ENCODE results near the gene SLIT3.

Gene SLIT3

DNA sequence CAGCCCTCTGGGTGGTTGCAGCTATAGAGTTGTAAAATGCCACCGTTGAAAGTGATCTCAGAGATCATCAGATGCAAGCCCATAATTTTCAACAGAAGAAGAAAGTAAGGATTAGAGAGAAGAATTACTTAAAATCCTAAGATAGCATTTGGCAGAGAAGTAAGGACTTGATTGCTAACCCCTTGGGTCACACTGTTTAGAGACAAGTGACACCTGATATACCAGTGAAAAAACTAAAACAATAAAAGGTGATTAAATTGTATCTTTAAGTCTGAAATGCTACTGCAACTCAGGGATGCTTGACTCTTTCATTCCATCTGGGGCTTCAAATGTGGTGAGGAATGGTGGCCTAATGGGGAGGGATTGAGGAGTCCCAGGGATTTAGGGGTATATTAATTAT, 440.9 kb downstream of the SLIT3 start:
- no peak for DNase-seq (ENCODE audit: low spot score)

GRCh38 chr5:168859471-168859870, 441.5 kb downstream of the SLIT3 start:
- no peak for DNase-seq (ENCODE audit: low spot score)

GRCh38 chr5:168858994-168859393, 441.9 kb downstream of the SLIT3 start:
- no peak for DNase-seq (ENCODE audit: low spot score)

- no peak for DNase-seq (ENCODE audit: low spot score)
Measured at GRCh38 chr5:168858371-168858770, 442.6 kb downstream of the SLIT3 start.

GRCh38 chr5:168853972-168854371, 447.0 kb downstream of the SLIT3 start:
- DNase-seq (ENCODE audit: low spot score), result no peak

DNA sequence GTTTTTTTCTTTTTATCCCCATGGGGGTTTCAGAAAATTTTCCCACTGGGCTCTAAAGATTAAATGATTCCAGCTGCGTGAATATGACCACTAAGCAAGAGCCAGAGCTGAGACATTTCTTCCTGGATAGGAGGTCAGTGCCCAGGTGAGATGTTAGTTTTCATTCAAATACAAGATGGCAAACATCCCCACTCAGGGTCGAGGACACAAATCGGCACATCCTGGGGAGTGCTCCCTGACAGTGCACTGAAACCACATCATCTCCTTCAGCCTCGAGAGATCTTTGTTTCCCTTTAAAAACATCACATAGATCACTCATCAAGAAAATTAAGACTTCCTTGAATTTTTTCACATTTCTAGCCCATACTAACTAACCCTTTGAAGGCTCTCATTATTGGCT, 448.6 kb downstream of the SLIT3 start:
- no peak for DNase-seq (ENCODE audit: low spot score)

DNA sequence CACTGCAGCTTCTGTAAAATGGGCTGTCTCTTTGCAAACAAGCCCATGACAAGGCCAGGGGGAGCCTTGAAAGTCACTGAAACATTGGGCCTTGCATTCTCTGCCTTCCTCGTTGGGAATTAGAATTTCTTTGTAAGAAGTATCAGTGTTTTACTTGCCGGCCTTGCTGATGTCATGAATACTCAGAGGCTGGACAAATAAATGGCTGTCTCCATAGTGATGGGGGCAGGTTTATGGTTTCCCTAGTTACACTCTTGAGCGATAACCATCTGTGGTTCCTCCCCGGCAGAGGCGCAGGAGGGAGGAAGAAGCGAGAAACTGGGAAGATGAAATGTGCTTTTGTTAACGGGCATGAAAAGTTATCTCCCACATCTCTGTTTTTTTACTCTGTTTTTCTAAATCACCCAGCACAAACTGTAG, 449.0 kb downstream of the SLIT3 start:
- DNase-seq (ENCODE audit: low spot score), result no peak

DNA sequence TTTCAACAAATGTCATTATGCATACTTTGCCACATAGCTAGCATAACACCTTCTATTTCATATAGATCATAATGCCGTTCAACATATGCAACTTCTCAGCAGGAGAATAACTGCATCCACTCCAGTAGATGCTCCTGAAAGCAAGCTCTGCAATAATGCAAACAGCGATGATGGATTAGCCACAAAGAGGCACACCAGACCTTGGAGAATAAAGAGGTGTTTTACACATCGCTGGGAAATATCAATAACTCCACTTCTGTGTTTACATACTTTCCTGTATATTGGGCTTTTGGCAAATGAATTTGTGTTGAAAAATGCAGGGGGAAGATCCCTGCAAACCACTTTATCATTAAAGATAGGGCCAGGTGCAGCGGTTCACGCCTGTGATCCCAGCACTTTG, 450.3 kb downstream of the SLIT3 start:
- DNase-seq (ENCODE audit: low spot score), result no peak

GRCh38 chr5:168848569-168848968, 452.4 kb downstream of the SLIT3 start:
- no peak for DNase-seq (ENCODE audit: low spot score)

DNA sequence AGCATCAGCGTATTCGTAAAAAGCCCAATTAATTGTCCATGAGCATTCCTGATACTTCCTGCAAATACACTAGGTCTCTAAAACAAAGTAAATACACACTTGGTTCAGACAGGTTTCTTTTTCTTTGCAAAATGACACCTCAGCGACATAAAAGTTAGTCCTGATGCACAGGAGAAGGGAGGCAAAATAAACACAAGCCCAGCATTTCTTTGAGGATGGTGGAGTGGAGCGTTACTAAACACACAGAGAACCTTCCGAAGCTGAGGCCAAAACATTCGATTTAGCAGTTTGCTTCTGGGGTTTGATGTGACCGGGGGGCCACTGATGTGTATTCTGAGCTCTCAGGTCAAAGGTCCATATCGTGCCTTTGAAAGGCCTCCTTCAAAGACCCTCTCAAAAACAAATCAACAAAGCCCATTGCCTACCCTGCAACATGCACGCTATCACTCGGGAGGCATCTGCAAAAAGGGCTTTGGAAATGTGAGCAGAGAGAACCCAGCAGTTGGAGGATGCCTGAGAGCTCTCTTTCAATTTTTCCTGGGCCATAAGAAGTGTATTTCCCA, 453.3 kb downstream of the SLIT3 start:
- no peak for DNase-seq (ENCODE audit: low spot score)

DNA sequence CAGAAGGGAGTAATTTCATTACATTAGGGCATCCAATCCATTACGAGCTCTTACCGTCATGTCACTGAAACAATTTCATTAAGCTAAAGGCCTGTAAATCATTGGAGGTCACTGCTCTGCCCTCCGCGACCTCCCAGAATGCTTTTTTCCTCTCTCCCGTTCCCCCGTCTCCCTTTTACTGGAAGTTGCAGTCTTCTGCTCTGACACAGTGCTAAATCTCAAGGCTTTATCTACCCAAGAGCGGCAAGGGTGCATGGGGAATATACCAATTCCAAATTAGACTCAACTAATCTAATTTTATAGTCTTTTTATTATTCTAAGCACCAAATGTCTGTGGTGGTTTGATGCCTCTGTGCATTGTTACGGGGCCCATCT, 456.0 kb downstream of the SLIT3 start:
- DNase-seq (ENCODE audit: low spot score), result no peak

- DNase-seq (ENCODE audit: low spot score), result no peak
Measured at GRCh38 chr5:168844016-168844921, 456.7 kb downstream of the SLIT3 start.

- no peak for DNase-seq (ENCODE audit: low spot score)
Measured at GRCh38 chr5:168843277-168844015, 457.5 kb downstream of the SLIT3 start.

GRCh38 chr5:168842571-168843205, 458.3 kb downstream of the SLIT3 start:
- DNase-seq (ENCODE audit: low spot score), result no peak

- no peak for DNase-seq (ENCODE audit: low spot score)
Measured at GRCh38 chr5:168837852-168838251, 463.1 kb downstream of the SLIT3 start.

DNA sequence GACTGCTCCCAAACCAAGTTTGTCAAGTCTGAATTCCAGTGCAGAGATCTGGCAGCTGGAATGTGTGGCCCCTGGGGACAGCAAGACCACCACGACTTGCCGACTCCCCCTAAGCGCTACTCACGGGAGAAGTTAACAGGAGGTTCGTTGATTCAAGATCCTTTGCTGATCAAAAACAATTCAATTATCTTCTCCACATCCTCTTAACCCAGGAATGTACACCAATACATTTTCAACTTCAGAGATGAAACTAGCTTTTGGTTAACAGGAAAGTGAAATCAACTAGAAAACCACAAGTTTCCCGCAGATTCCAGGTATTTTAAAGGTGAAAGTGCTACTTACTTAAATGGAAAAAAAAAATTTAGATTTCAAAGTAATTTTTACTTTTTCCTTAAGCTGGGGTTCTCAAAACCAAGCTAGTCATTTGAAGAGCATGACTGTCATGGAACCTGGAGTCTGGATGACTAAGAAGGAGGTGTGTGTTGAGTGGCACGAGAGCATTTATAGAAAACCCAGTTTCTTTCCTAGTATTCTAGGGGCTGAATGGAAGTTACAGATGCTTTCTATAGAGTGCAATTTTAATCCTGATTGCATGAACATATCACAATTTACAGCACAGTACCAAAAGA, 464.2 kb downstream of the SLIT3 start:
- DNase-seq (ENCODE audit: low spot score), result no peak

DNA sequence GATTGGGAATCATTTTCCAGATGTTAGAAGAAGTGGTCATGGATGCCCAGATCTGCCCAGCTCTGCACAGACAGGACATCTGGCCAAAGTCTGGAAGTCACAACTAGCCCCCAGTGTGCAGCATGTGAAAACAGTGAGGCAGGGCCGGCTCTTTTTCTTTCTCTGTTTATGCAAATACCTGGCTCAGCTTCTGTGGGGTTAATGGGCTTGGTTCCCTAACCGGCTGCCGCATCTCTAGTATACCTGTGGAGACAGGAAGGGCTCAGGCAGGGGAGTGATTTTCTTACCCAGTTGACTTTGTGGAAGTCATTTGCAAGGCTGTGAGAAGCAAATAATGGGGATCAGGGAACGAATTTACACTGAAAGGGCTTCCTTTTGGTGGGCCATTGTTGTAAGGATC, 467.0 kb downstream of the SLIT3 start:
- no peak for DNase-seq (ENCODE audit: low spot score)

DNA sequence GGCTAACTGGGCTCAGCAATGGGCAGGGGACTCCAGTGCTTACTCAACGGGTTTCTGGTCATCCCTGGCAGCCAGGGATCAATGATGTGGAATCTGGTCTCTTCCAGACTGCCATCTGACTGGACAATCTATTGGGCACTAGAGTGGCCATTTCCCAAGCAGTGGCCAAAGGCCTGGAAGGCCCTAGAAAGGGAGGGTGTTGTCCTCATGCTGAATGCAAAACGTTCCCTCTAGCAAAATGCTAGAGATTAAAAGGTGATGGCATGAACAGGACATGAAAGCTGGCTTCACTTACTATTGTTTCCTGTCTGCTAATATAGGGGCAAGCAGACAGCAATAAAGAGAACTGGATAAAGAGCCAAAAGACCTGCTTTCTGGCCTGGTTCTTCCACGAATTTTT, 467.6 kb downstream of the SLIT3 start:
- no peak for DNase-seq (ENCODE audit: low spot score)

GRCh38 chr5:168832308-168832707, 468.6 kb downstream of the SLIT3 start:
- no peak for DNase-seq (ENCODE audit: low spot score)

DNA sequence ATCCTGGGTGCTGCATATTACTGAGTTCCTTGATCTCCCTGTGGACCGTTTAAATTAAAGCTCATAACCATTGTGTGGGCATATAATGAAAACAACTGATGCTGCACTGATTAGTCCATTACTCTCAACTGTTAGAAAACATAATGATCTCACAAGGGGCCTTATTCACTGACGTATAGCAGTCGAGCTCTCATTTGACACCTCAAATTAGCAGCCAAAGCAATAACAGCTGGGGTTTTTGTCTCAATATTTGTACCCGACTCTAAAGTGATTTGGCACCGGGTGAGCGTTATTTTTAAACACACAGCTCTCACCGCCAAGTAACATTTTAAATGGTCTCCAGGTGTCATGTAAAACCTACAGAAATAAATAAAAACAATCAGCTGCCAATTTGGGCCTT, 469.6 kb downstream of the SLIT3 start:
- DNase-seq (ENCODE audit: low spot score), result no peak

DNA sequence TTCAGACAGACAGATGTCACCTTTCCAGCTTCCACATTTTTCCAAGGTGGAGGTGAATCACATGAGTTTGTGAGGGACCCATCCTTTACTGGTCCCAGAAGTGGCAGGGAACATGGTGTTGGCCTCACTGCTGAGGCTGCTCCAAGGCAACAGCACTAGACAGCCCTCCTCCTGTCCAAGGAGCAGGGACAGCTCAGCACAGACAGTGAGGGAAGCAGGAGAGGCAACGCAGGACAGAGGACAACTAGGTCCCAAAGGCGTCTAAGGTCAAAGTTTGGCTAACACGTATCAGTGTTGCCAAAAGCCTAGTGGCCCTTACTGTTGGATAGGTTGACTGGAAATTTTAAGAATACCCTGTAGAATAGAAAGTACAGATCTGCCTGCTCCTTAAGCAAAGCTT, 470.1 kb downstream of the SLIT3 start:
- no peak for DNase-seq (ENCODE audit: low spot score)

- DNase-seq (ENCODE audit: low spot score), result no peak
Measured at GRCh38 chr5:168829922-168830417, 471.0 kb downstream of the SLIT3 start.

Measured in pons (tissue), 1 donor.